GM23248 (cell line): ENCODE data around the gene P2RX7.
"Not testable (repeated sequence)": the region's sequence is repeated elsewhere in the genome, so short reads cannot be mapped to it uniquely, and the experiment has no call there.

ENCODE experiments used
- EZH2 ChIP-seq: fragments of 200-600 bp; sonication (generic); IDR thresholded peaks from 2 replicates; pipeline ENCODE4 v1.6.1; 2018; ENCODE audit warnings: antibody characterized with exemption, mild to moderate bottlenecking; ENCODE audit not compliant: insufficient read depth, poor library complexity, severe bottlenecking
- EZH2phosphoT487 ChIP-seq: fragments of 200-600 bp; sonication (generic); IDR thresholded peaks from 2 replicates; pipeline ENCODE4 v1.6.1; 2018; ENCODE audit warnings: antibody characterized with exemption, moderate library complexity, mild to moderate bottlenecking, low read depth; ENCODE audit not compliant: insufficient read depth

DNA sequence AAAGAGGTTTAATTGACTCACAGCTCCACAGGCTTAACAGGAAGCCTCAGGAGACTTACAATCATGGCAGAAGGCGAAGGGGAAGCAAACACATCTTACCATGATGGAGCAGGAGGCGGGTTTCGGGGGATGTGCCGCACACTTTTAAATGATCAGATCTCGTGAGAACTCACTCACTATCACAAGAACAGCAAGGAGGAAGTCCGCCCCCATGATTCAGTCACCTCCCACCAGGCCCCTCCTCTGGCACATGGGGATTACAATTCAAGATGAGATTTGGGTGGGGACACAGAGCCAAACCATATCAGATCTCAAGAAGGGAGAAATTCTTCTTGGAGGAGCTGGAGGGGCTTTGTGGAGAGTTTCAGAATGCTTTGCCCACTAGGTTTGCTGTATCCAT, 32.2 kb downstream of the P2RX7 start:
- not testable (repeated sequence) for TF ChIP-seq EZH2, EZH2phosphoT487
